ENCODE data around the gene CD207. TPM values are rescaled to one million over a fixed set of nuclear protein-coding genes. Genes with fewer than 3 reads are reported as not detected.
"Not testable (repeated sequence)": the region's sequence is repeated elsewhere in the genome, so short reads cannot be mapped to it uniquely, and the experiment has no call there.

Gene CD207
- total RNA-seq, 3 donors from 2014 or later: 0.19 to 0.61 TPM; not detected in 1

- no peak for DNase-seq
Observed at GRCh38 chr2:70799706-70800105, 35.9 kb downstream of the CD207 start.

DNA sequence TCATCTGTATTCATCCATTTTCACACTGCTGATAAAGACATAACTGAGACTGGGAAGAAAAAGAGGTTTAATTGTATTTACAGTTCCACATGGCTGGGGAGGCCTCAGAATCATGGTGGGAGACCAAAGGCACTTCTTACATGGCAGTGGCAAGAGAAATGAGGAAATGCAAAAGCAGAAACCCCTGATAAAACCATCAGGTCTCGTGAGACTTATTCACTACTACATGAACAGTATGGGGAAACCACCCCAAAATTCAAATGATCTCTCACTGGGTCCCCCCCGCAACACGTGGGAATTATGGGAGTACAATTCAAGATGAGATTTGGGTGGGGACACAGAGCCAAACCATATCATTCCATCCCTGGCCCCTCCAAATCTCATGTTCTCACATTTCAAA, 37.6 kb downstream of the CD207 start:
- intact Hi-C loops (cut with DNase I, micrococcal nuclease); H3K4me3 ChIP-seq; H3K4me1 ChIP-seq (ENCODE audit: low read depth); ATAC-seq; DNase-seq; H3K9me3 ChIP-seq; H3K36me3 ChIP-seq (ENCODE audit: low read depth): not testable (repeated sequence)

More at GRCh38 chr2:70799706-70800105, 35.9 kb downstream of the CD207 start:
- TF ChIP-seq, protein P1, sequence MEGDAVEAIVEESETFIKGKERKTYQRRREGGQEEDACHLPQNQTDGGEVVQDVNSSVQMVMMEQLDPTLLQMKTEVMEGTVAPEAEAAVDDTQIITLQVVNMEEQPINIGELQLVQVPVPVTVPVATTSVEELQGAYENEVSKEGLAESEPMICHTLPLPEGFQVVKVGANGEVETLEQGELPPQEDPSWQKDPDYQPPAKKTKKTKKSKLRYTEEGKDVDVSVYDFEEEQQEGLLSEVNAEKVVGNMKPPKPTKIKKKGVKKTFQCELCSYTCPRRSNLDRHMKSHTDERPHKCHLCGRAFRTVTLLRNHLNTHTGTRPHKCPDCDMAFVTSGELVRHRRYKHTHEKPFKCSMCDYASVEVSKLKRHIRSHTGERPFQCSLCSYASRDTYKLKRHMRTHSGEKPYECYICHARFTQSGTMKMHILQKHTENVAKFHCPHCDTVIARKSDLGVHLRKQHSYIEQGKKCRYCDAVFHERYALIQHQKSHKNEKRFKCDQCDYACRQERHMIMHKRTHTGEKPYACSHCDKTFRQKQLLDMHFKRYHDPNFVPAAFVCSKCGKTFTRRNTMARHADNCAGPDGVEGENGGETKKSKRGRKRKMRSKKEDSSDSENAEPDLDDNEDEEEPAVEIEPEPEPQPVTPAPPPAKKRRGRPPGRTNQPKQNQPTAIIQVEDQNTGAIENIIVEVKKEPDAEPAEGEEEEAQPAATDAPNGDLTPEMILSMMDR (IDR thresholded peaks at IDR 0.05): no peak
- ATAC-seq: no peak
- intact Hi-C loops (cut with DNase I, micrococcal nuclease): no loop called here
- peaks cover under 1% of the 10 kb centered on the region for H3K9me3 ChIP-seq
- H3K36me3 ChIP-seq (ENCODE audit: low read depth): no peaks in the 10 kb centered on the region
- H3K4me1 ChIP-seq (ENCODE audit: low read depth): no peaks in the 10 kb centered on the region
- H3K4me3 ChIP-seq: no peak overlapping the region

- no peak for DNase-seq
- intact Hi-C loops (cut with DNase I, micrococcal nuclease): no loop called here
- Histone ChIP-seq H3K4me1 (ENCODE audit: low read depth) (no peaks in the 10 kb centered on the region), H3K9me3 (no peaks in the 10 kb centered on the region), H3K4me3 (no peak overlapping the region), H3K36me3 (ENCODE audit: low read depth) (no peaks in the 10 kb centered on the region)
- TF ChIP-seq, protein P1 (IDR thresholded peaks at IDR 0.05): no peak
- no peak for ATAC-seq
Observed at GRCh38 chr2:70797506-70797905, 38.1 kb downstream of the CD207 start.

GRCh38 chr2:70796262-70796661, 39.4 kb downstream of the CD207 start:
- no peaks in the 10 kb centered on the region for H3K9me3 ChIP-seq
- H3K4me1 ChIP-seq (ENCODE audit: low read depth): no peaks in the 10 kb centered on the region
- no peak for DNase-seq
- H3K36me3 ChIP-seq (ENCODE audit: low read depth): no peaks in the 10 kb centered on the region
- H3K4me3 ChIP-seq: no peak overlapping the region
- intact Hi-C loops (cut with DNase I, micrococcal nuclease): no loop called here
- no peak for ATAC-seq
- TF ChIP-seq, protein P1 (IDR thresholded peaks at IDR 0.05): no peak

GRCh38 chr2:70795164-70795995, 40.2 kb downstream of the CD207 start:
- no peaks in the 10 kb centered on the region for H3K9me3 ChIP-seq
- intact Hi-C loops (cut with DNase I, micrococcal nuclease): no loop called here

DNA sequence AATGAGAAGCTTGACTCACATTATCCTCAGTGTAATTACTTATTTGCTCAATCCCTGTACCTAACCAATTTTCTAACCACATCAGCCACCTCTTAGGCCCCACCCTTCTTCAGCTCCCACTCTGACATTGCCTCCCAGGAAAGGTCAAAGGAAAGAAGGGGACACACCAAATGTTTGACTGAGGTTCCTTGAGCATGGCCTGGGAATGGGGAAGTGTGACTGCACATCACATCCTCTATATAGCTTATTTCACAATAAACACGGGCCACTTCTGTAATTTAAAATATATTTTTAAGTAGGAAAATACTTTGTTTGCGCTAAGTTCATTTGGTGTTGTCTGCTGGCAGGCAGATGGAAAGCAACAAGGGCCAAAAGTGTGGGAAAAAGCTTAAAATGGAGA, 42.2 kb downstream of the CD207 start:
- no peak for ATAC-seq
- no peaks in the 10 kb centered on the region for H3K9me3 ChIP-seq
- intact Hi-C loops (cut with DNase I, micrococcal nuclease): no loop called here
- H3K4me3 ChIP-seq: no peak overlapping the region
- DNase-seq: no peak
- H3K4me1 ChIP-seq (ENCODE audit: low read depth): no peaks in the 10 kb centered on the region
- TF ChIP-seq, protein P1 (IDR thresholded peaks at IDR 0.05): no peak
- no peaks in the 10 kb centered on the region for H3K36me3 ChIP-seq (ENCODE audit: low read depth)

More at GRCh38 chr2:70795164-70795995, 40.2 kb downstream of the CD207 start:
- TF ChIP-seq, protein P1 (IDR thresholded peaks at IDR 0.05): no peak
- no peaks in the 10 kb centered on the region for H3K4me1 ChIP-seq (ENCODE audit: low read depth)
- ATAC-seq (no peak), DNase-seq (no peak)
- no peak overlapping the region for H3K4me3 ChIP-seq
- H3K36me3 ChIP-seq (ENCODE audit: low read depth): no peaks in the 10 kb centered on the region

Data from mucosa of descending colon (tissue), 3 donors.